Testis (tissue), 3 donors: ENCODE results near the gene BCKDK. TPM values are rescaled to one million over a fixed set of nuclear protein-coding genes. Genes with fewer than 3 reads are reported as not detected.

Experiments used
- DNase-seq: peaks from one replicate; pipeline ENCODE4 v3.0.0-alpha.2; 2019
- H3K27ac ChIP-seq, 2 donors: fragments of 200-600 bp; sonication (generic); one replicate each; pipeline ENCODE4 v1.5.1; 2019
- H3K27me3 ChIP-seq: fragments of 200-600 bp; sonication (generic); one replicate; pipeline ENCODE4 v1.5.1; 2019
- H3K36me3 ChIP-seq: fragments of 200-600 bp; sonication (generic); one replicate; pipeline ENCODE4 v1.5.1; 2017; ENCODE audit warnings: low read depth; ENCODE audit errors: missing control alignments
- H3K4me1 ChIP-seq: fragments of 200-600 bp; sonication (generic); one replicate; pipeline ENCODE4 v1.5.1; 2019
- H3K4me3 ChIP-seq, 2 donors: fragments of 200-600 bp; sonication (generic); one replicate each; pipeline ENCODE4 v1.5.1; 2017 to 2019
- H3K9me3 ChIP-seq: fragments of 200-600 bp; sonication (generic); one replicate; pipeline ENCODE4 v1.5.1; 2017
- CTCF ChIP-seq, 3 experiments: fragments of 450-650 bp in 2 of 3; fragments of 200-600 bp in 1 of 3; sonication (generic) in 1 of 3; IDR thresholded peaks; one replicate each; pipeline ENCODE4 v1.5.1; 2016 to 2019; ENCODE audit warnings: antibody characterized with exemption in 3 of 3, mild to moderate bottlenecking in 2 of 3, moderate library complexity in 1 of 3
- POLR2A ChIP-seq: fragments of 450-650 bp; IDR thresholded peaks from one replicate; pipeline ENCODE4 v1.6.1; 2017; ENCODE audit warnings: antibody characterized with exemption, mild to moderate bottlenecking, moderate library complexity
- WGBS, 2 donors: methylation state at CpG; one replicate each; pipeline ENCODE4 v1.1.5; 2018; 5-methylcytosine and 5-hydroxymethylcytosine counted together
- intact Hi-C: fragments of 100-400 bp; cut with DNase I; formaldehyde crosslinking; loops from one replicate; pipeline ENCODE4 v1.15.1; 2023; ENCODE audit warnings: low total_unique reads
- polyA plus RNA-seq: library from polyadenylated mRNA; stranded (reverse); fragments of 350-450 nt; fragmentation: Illumina TruSeq; extraction: RNeasy Lipid Tissue Mini Kit (QIAGEN cat#74804); gene quantifications from one replicate; pipeline ENCODE4 v1.2.3, GENCODE V29; 2014; ENCODE audit warnings: low read depth, low replicate concordance; ENCODE audit not compliant: insufficient read depth
- total RNA-seq, 2 donors: library from RNA; depleted of rRNA; stranded (reverse); fragments of >200 nt; gene quantifications; one replicate each; pipeline ENCODE4 v1.2.3, GENCODE V29; 2016

Gene BCKDK
- total and polyA plus RNA-seq, 3 donors from 2014 or later = 34.5 to 69.1 (median 68.8) TPM

- intact Hi-C loops = loop anchor here (10.0 kb wide), 1 partner anchor 57 kb away; no protein-coding TSS in a partner anchor
- no peaks in the 10 kb centered on the region for H3K9me3 ChIP-seq
- H3K4me3 ChIP-seq = no peak overlapping the region
- H3K27ac ChIP-seq = no peak overlapping the region
- TF ChIP-seq POLR2A (no peak), CTCF (IDR thresholded peaks at IDR 0.05) (no peak)
- H3K27me3 ChIP-seq = no peaks in the 10 kb centered on the region
- 85 to 98% methylated on average over 4 to 8 of the region's 8 CpGs for WGBS, 2 donors
- no peaks in the 10 kb centered on the region for H3K36me3 ChIP-seq
- peaks cover 22% of the 10 kb centered on the region for H3K4me1 ChIP-seq
- no peak for DNase-seq
These were observed 20.7 kb upstream of the BCKDK start for GRCh38 chr16:31087481-31087880.

DNA sequence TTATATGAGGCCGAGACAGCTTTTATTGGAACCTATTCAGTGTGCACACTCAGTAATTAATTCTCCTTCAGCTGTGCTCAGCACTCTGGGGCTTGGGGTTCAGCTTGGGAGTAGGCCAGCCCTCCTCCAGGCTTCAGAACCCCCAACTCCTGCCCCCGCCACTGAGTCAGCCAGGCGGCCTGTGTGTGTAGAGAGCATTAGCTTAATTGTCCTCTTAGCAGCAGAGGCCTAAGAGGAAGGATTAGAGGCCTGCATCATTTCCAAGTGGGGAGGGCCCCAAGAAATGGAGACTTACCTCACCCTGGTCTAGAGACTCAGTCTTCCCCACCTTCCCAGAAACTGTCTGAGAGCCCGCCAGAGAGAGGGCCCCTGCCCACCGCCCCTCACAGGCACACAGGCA, 20.2 kb upstream of the BCKDK start:
- H3K27ac ChIP-seq = no peak overlapping the region
- peaks cover 19% of the 10 kb centered on the region for H3K4me1 ChIP-seq
- intact Hi-C loops = loop anchor here (10.0 kb wide), 1 partner anchor 57 kb away; no protein-coding TSS in a partner anchor
- DNase-seq = no peak
- H3K9me3 ChIP-seq = no peaks in the 10 kb centered on the region
- no peak overlapping the region for H3K4me3 ChIP-seq
- no peak for TF ChIP-seq POLR2A
- TF ChIP-seq CTCF (IDR thresholded peaks at IDR 0.05) = no peak
- WGBS, 2 donors = 75 to 92% methylated on average over 3 to 5 of the region's 5 CpGs
- H3K27me3 ChIP-seq = no peaks in the 10 kb centered on the region
- no peaks in the 10 kb centered on the region for H3K36me3 ChIP-seq

DNA sequence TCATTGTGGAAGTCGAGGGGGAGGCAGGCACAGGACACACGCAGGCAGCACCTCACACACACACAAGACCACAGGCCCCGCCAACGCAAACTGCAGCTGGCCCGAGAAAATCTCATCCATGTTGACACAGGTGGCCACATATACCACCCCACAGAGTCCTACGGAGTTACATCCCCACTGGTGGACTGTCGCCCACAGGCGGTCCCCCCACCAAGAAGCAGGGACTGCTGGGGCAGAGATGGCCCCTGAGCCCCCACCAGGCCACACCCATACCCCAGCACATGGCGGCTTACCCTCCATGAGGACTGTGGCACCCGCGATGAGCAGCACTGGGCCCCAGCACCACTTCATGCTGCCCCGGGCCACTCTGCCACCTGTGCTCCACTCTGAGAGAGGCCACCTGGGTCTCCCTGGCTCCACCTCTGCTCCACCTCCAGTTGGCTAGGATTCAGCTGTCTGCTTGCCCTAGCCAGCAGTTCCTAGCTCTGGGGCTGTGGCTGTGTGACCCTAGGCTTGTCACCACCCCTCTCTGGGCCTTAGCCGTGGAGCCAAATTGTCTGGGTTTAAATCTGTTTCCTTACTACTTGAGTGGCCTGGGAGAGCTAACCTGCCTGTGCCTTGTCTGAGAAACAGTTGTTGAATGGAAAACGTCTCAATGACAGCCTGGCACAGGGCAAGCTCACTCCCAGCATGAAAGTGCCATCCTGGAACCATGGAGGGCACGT, 19.6 kb upstream of the BCKDK start, which contains the start of gene PRSS53:
PRSS53 (minus strand) TSS at position 485 of the 725 bp plus-strand sequence; CDS start at position 351, 134 bp downstream.
- Histone ChIP-seq H3K9me3 (no peaks in the 10 kb centered on the region), H3K36me3 (no peaks in the 10 kb centered on the region), H3K27me3 (no peaks in the 10 kb centered on the region), H3K4me1 (peaks cover 18% of the 10 kb centered on the region), H3K4me3 (no peak within 1 kb of the TSS), H3K27ac (no peak within 1 kb of the TSS)
- WGBS, 2 donors = 76 to 80% methylated on average over 8 to 15 of the region's 15 CpGs
- TF ChIP-seq CTCF (IDR thresholded peaks at IDR 0.05) = no peak
- TF ChIP-seq POLR2A = no peak
- no peak for DNase-seq
- intact Hi-C loops = loop anchor here (10.0 kb wide), 1 partner anchor 56 kb away; no protein-coding TSS in a partner anchor

DNA sequence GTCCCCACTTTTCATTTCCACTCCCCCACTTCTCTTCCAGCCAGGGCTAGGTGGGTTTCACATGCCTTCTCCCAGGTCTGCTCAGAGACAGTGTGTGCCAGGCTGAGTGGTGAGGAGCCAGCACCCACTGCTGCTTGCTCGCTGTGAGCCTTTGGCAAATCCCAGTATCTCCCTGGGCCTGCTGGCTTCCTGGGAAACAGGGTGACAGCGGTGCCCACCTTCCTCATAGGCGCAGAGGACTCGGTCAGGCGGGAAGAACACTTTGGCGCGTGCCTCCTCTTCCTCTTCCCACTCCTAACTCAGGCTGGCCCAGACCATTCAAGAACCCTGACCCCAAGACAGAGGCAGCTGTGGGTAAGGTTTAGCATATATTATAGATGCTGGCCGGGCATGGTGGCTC, 19.0 kb upstream of the BCKDK start:
- 96% methylated on average over 8 of the region's 8 CpGs for WGBS, 2 donors
- intact Hi-C loops = loop anchor here (10.0 kb wide), 1 partner anchor 56 kb away; no protein-coding TSS in a partner anchor
- Histone ChIP-seq H3K27me3 (no peaks in the 10 kb centered on the region), H3K36me3 (no peaks in the 10 kb centered on the region), H3K9me3 (no peaks in the 10 kb centered on the region), H3K4me3 (no peak overlapping the region), H3K4me1 (peaks cover 13% of the 10 kb centered on the region), H3K27ac (no peak overlapping the region)
- DNase-seq = no peak
- no peak for TF ChIP-seq CTCF (IDR thresholded peaks at IDR 0.05)
- TF ChIP-seq POLR2A = no peak

- DNase-seq = no peak
- Histone ChIP-seq H3K9me3 (no peaks in the 10 kb centered on the region), H3K4me1 (peaks cover 6% of the 10 kb centered on the region), H3K27me3 (no peaks in the 10 kb centered on the region), H3K27ac (no peak overlapping the region), H3K4me3 (no peak overlapping the region), H3K36me3 (no peaks in the 10 kb centered on the region)
- 95 to 100% methylated on average over 1 to 2 of the region's 2 CpGs for WGBS, 2 donors
- intact Hi-C loops = no loop called here
- TF ChIP-seq CTCF (IDR thresholded peaks at IDR 0.05) (no peak), POLR2A (no peak)
These were observed 17.6 kb upstream of the BCKDK start for GRCh38 chr16:31090540-31090939.
